ENCODE measurements around the gene MRPL47.
A peak's percentile ranks its signal among the peaks of the same experiment; 100 is the strongest.
"Not testable (repeated sequence)": the region's sequence is repeated elsewhere in the genome, so short reads cannot be mapped to it uniquely, and the experiment has no call there.

Gene MRPL47

GRCh38 chr3:179604321-179605078 lies at the start of gene MRPL47, which contains the start of gene NDUFB5:
Gene MRPL47 (minus strand): TSS chr3:179604638. CDS start chr3:179604624, 14 bp downstream.
Gene NDUFB5 (plus strand): TSS chr3:179604794. CDS start chr3:179604816, 22 bp downstream.
- peak; percentile 68 to 78 (median 78) for DNase-seq (ENCODE audit: low read depth in 2 of 3, low spot score in 2 of 3)

GRCh38 chr3:179653096-179653797 lies 48.8 kb upstream of the MRPL47 start:
- peak; percentile 27 to 42 (median 36) for DNase-seq (ENCODE audit: low read depth in 2 of 3, low spot score in 2 of 3)

- peak in 2 of 3 experiments; percentile 20 to 32 for DNase-seq (ENCODE audit: low read depth in 2 of 3, low spot score in 2 of 3)
These were observed 48.1 kb upstream of the MRPL47 start, which contains the start of gene USP13 for GRCh38 chr3:179652447-179653095. Gene USP13 (plus strand): TSS chr3:179653040. CDS start chr3:179653226, 186 bp downstream.

GRCh38 chr3:179651687-179652446 lies 47.4 kb upstream of the MRPL47 start:
- no peak for DNase-seq (ENCODE audit: low read depth in 2 of 3, low spot score in 2 of 3)

- DNase-seq (ENCODE audit: low read depth in 2 of 3, low spot score in 2 of 3), result no peak
These were observed 41.7 kb upstream of the MRPL47 start for GRCh38 chr3:179646177-179646576.

GRCh38 chr3:179643837-179644236 lies 39.4 kb upstream of the MRPL47 start:
- not testable (repeated sequence) for DNase-seq (ENCODE audit: low read depth in 2 of 3, low spot score in 2 of 3)

- no peak for DNase-seq (ENCODE audit: low read depth in 2 of 3, low spot score in 2 of 3)
These were observed 38.4 kb upstream of the MRPL47 start for GRCh38 chr3:179642871-179643270.

GRCh38 chr3:179640469-179640868 lies 36.0 kb upstream of the MRPL47 start:
- no peak for DNase-seq (ENCODE audit: low read depth in 2 of 3, low spot score in 2 of 3)

GRCh38 chr3:179630753-179631451 lies 26.5 kb upstream of the MRPL47 start:
- DNase-seq (ENCODE audit: low read depth in 2 of 3, low spot score in 2 of 3), result no peak

- DNase-seq (ENCODE audit: low read depth in 2 of 3, low spot score in 2 of 3), result no peak
These were observed 20.0 kb upstream of the MRPL47 start for GRCh38 chr3:179624451-179624850.

- no peak for DNase-seq (ENCODE audit: low read depth in 2 of 3, low spot score in 2 of 3)
These were observed 17.6 kb upstream of the MRPL47 start for GRCh38 chr3:179622023-179622422.

GRCh38 chr3:179615458-179616173 lies 11.2 kb upstream of the MRPL47 start:
- no peak for DNase-seq (ENCODE audit: low read depth in 2 of 3, low spot score in 2 of 3)

GRCh38 chr3:179613807-179614206 lies 9.4 kb upstream of the MRPL47 start:
- DNase-seq (ENCODE audit: low read depth in 2 of 3, low spot score in 2 of 3), result no peak

- DNase-seq (ENCODE audit: low read depth in 2 of 3, low spot score in 2 of 3), result no peak
These were observed 5.6 kb upstream of the MRPL47 start for GRCh38 chr3:179610066-179610465.

GRCh38 chr3:179608931-179609720 lies 4.7 kb upstream of the MRPL47 start:
- DNase-seq (ENCODE audit: low read depth in 2 of 3, low spot score in 2 of 3), result no peak

- DNase-seq (ENCODE audit: low read depth in 2 of 3, low spot score in 2 of 3), result no peak
These were observed 2.2 kb upstream of the MRPL47 start for GRCh38 chr3:179606534-179607085.

GRCh38 chr3:179603831-179604230 lies 607 bp downstream of the MRPL47 start:
- no peak for DNase-seq (ENCODE audit: low read depth in 2 of 3, low spot score in 2 of 3)

GRCh38 chr3:179603321-179603720 lies 1.1 kb downstream of the MRPL47 start:
- DNase-seq (ENCODE audit: low read depth in 2 of 3, low spot score in 2 of 3), result no peak

- DNase-seq (ENCODE audit: low read depth in 2 of 3, low spot score in 2 of 3), result no peak
These were observed 4.9 kb downstream of the MRPL47 start for GRCh38 chr3:179599531-179599930.

All from activated CD8-positive, alpha-beta memory T cell treated with anti-CD3 and anti-CD28 coated beads for 48 hours (primary cell).